HG03159 (cell line): ENCODE data around the gene LDB1.
A peak's percentile ranks its signal among the peaks of the same experiment; 100 is the strongest.

Source experiments
- ATAC-seq: cut with Tn5 transposase; IDR thresholded peaks from one replicate; pipeline ENCODE4 v1.9.1; 2021; ENCODE audit warnings: mild to moderate bottlenecking, moderate library complexity; ENCODE audit not compliant: unreplicated experiment

LDB1 gene

GRCh38 chr10:102120142-102120990, at the start of gene LDB1:
Gene LDB1 (minus strand): TSS chr10:102120368. CDS start chr10:102120110, 258 bp downstream.
- peak; percentile 52 for ATAC-seq

GRCh38 chr10:102167861-102168260, 47.7 kb upstream of the LDB1 start:
- ATAC-seq, result no peak

GRCh38 chr10:102163342-102163989, 43.3 kb upstream of the LDB1 start:
- no peak for ATAC-seq

- ATAC-seq, result no peak
Observed at GRCh38 chr10:102159831-102160230, 39.7 kb upstream of the LDB1 start.

- ATAC-seq, result no peak
Observed at GRCh38 chr10:102159051-102159597, 39.0 kb upstream of the LDB1 start.

- ATAC-seq, result no peak
Observed at GRCh38 chr10:102157224-102157623, 37.1 kb upstream of the LDB1 start.

- no peak for ATAC-seq
Observed at GRCh38 chr10:102154466-102155116, 34.4 kb upstream of the LDB1 start.

GRCh38 chr10:102153093-102153620, 33.0 kb upstream of the LDB1 start:
- ATAC-seq, result no peak

GRCh38 chr10:102152545-102152890, 32.4 kb upstream of the LDB1 start:
- ATAC-seq, result peak; percentile 17

- ATAC-seq, result peak; percentile 89
Observed at GRCh38 chr10:102151774-102152544, 31.8 kb upstream of the LDB1 start, which contains the start of gene NOLC1. Gene NOLC1 (plus strand): TSS chr10:102152389. CDS start chr10:102152411, 22 bp downstream.

GRCh38 chr10:102150970-102151773, 31.0 kb upstream of the LDB1 start:
- ATAC-seq, result no peak

- no peak for ATAC-seq
Observed at GRCh38 chr10:102148275-102148674, 28.1 kb upstream of the LDB1 start.

- no peak for ATAC-seq
Observed at GRCh38 chr10:102147561-102147960, 27.4 kb upstream of the LDB1 start.

- ATAC-seq, result no peak
Observed at GRCh38 chr10:102146971-102147428, 26.8 kb upstream of the LDB1 start.

- no peak for ATAC-seq
Observed at GRCh38 chr10:102141583-102142107, 21.5 kb upstream of the LDB1 start.

- no peak for ATAC-seq
Observed at GRCh38 chr10:102140913-102141540, 20.9 kb upstream of the LDB1 start.

GRCh38 chr10:102140218-102140617, 20.1 kb upstream of the LDB1 start:
- ATAC-seq, result no peak

GRCh38 chr10:102139281-102140110, 19.3 kb upstream of the LDB1 start:
- no peak for ATAC-seq
